NCI-H146 treated with DMSO at 0.1 percent for 48 hours (cell line): ENCODE data around the gene ACACA.

Experiments used
- DNase-seq: peaks from one replicate; lab custom pipeline; 2025; ENCODE audit not compliant: unreplicated experiment; lab: John Stamatoyannopoulos, UW

Gene ACACA

GRCh38 chr17:37294888-37295287, 111.7 kb downstream of the ACACA start:
- no peak for DNase-seq

DNA sequence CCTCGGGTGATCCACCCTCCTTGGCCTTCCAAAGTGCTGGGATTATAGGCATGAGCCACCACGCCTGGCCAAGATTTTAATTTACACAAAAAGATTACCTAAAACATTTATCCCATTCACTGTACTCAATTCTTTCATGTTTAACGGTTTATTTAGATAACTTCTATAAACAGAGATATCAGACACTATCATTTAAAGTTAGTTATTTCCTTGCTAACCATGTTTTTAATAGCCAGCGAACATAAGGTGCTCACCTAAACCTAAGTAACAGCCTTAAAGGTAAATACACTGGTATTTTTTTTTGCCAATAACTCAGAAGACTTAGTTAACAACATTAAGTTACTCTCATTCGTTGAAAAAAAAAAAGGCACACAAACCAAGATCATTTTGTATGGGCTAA, 112.9 kb downstream of the ACACA start:
- DNase-seq, result no peak

GRCh38 chr17:37292429-37293139, 114.1 kb downstream of the ACACA start:
- no peak for DNase-seq

DNA sequence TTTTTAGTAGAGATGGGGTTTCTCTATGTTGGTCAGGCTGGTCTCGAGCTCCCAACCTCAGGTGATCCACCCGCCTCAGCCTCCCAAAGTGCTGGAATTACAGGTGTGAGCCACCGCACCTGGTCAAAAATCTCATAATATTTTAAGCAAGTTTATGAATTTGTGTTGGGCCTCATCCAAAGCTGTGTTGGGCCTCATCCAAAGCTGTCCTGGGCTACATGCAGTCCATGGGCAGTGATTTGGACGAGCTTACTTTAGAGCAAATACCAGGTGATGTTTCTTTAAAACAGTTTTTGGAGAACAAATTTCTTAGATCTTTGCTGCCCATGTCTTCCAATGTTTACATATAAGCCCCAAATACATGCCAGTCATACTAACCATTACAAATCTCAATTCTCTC, 115.3 kb downstream of the ACACA start:
- DNase-seq, result no peak

DNA sequence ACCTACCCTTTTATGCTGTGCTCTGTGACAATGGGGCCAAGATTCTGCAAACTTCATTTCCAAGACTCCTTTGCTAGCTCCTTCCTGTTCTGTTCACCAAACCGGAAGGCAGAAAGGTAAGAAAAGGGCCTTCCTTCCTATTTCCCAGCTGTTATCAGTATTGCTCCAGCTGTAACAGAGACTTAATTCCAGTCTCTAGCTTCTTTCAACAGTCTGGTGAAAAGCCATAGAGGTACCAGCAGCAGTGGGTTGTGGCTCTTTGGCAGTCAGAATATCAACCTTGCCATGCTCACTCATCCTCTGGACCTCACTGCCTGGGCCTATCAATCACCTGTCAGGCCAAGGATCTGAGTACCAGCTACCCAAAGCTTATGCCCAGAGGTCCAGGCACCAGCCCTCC, 120.2 kb downstream of the ACACA start:
- DNase-seq, result no peak

DNA sequence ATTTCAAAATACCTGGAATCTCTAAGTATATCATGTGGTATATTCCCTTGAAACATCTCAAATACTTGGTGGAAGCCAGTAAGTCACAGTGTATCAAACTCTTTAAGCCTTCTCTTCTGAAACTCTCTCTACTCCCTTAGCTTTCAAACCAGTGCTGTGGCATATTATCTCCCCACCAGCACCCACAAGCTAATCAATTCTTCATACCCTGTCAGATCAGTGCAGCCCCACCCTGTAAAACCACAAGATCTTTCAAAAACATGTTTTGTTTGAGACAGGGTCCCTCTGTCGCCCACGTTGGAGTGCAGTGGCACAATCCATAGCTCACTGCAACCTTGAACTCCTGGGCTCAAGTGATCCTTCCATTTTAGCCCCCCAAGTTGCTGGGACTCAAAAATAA, 122.4 kb downstream of the ACACA start:
- DNase-seq, result no peak

DNA sequence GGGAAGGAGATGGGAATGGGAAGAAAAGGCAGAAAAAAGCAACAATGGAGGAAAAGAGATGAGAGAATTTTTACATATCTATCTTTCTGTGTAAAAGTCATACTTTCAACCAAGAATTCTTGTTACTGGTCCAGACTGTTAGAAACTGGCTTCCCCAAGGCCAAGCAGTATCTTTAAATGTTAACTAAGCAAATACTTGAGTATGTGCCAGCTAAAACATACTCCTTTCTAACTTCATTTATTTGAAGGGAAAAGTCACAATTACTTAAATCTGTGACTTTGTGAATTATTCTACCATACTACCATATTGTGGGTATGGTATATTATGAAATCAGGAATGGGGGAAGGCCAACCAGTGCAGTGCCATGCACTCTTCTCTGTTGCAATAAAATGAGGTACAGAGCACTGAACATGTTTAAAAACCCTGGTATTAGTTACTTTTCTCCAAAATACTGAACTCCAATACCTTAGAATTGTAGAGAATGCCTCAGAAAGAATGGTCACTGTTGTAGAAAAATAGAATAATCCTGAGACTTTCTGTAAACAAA, 123.1 kb downstream of the ACACA start:
- DNase-seq, result no peak

- no peak for DNase-seq
Observed at GRCh38 chr17:37280841-37281240, 125.8 kb downstream of the ACACA start.

- no peak for DNase-seq
Observed at GRCh38 chr17:37278247-37278894, 128.3 kb downstream of the ACACA start.

DNA sequence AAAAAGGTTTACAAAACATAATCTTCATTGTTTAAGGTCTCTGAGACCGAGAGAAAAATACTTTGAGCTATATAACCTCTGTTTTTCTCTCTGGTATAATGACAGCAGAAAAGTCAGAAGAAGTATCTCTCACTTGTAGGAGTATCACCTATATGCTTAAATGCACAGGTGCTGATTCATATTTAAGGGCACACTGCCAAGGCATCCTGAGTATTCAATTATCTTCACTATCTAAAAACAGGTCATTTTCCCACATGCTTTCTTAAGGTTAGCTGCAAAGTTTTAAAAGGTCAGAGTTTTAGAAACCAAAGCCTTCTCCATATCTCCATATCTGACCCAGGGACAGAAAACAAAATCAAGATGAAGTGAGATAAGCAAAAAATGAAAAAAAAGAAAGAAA, 130.2 kb downstream of the ACACA start:
- DNase-seq, result no peak

GRCh38 chr17:37274461-37274860, 132.2 kb downstream of the ACACA start:
- DNase-seq, result no peak

DNA sequence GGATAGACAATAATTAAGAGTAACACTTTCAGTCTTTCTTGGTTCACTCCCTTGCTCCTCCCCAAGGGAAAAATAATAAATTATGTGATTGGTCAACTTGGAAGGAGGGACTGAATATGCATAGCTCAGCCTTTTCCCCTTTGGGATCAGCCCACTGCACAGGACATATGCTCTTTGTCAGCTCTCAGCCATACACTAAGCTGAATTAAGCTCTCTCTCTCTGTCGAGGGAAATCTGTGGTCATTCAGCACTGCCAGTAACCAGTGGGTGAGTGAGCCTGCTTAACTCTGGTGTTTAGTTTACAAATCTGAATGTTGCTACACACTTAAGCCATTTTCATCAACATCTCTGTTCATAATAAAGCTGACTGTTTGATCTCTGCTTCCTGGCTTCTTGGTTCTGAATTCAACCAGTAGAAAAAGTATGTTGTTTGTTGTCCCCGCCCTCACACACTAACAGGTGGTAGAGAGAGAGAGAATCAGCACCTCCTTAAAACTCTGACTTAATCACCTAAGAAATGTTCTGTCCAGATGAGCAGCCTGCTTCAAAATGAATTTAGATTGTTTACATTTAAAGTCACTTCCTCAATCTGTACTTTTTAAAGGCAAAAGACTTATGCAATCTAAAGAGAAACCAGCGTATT, 133.1 kb downstream of the ACACA start:
- no peak for DNase-seq

GRCh38 chr17:37265446-37266173, 141.0 kb downstream of the ACACA start:
- no peak for DNase-seq

- no peak for DNase-seq
Observed at GRCh38 chr17:37261286-37261685, 145.3 kb downstream of the ACACA start.

- DNase-seq, result no peak
Observed at GRCh38 chr17:37259030-37259735, 147.5 kb downstream of the ACACA start.

DNA sequence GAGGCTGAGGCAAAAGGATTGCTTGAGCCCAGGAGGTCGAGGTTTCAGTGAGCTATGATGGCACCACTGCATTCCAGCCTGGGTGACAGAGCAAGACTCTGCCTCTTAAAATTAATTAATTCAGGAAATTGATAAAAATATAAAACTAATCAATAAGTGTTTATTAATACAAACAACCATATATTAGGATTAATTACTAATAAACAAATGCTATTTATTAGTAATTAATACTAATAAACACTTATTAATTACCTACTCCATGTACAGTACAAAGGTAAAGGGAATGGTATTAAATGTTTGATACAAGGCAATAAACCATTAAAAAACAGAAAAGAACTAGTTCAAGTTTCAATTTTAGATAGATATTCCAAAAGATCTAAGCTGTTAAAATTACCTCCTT, 150.0 kb downstream of the ACACA start:
- no peak for DNase-seq

GRCh38 chr17:37255432-37255831, 151.2 kb downstream of the ACACA start:
- no peak for DNase-seq

- DNase-seq, result no peak
Observed at GRCh38 chr17:37247825-37248224, 158.8 kb downstream of the ACACA start.

DNA sequence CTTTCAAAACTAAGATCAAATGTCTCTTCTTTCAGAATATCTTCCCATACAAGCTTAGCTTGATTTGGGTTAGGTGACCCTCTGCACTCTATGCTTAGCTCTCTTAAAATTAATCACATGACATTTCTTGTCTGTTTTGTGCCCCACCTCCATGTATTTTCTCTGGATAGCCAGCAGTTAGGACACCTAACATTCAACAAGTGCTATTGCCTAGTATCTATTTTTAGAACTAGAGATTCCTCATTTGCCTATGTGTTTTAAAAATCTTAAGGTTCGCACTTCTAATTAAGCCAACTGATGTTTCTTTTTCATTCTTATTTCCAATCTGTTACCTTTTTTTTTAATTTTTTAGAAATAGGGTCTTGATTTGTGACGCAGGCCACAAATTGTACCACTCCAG, 160.6 kb downstream of the ACACA start:
- no peak for DNase-seq

DNA sequence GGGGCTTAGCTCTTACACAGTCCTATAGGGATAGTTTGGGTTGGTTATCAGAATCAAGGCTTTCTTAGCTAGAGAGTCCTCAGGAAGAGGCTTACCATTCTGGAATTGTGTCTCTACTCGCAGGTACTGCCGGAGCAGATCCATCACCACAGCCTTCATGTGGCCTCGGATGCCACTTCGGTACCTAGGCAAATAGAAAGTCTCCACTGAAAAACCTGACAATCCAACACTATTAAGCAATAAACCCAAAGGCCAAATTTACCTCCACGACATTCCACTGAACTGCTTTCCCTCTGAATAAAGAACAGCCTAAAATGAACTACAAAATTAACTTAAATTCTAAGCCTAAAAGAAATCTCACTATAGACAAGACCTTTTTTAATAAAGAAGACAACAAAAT, 166.3 kb downstream of the ACACA start:
- no peak for DNase-seq
